Measurements from ENCODE around the gene ANKRD40CL. TPM values are rescaled to one million over a fixed set of nuclear protein-coding genes. Genes with fewer than 3 reads are reported as not detected.

The ANKRD40CL gene
- total and polyA plus RNA-seq, 9 of the 15 experiments (the other 6 are each of a cell fraction or from before 2014, with no cell fraction given) = not detected

DNA sequence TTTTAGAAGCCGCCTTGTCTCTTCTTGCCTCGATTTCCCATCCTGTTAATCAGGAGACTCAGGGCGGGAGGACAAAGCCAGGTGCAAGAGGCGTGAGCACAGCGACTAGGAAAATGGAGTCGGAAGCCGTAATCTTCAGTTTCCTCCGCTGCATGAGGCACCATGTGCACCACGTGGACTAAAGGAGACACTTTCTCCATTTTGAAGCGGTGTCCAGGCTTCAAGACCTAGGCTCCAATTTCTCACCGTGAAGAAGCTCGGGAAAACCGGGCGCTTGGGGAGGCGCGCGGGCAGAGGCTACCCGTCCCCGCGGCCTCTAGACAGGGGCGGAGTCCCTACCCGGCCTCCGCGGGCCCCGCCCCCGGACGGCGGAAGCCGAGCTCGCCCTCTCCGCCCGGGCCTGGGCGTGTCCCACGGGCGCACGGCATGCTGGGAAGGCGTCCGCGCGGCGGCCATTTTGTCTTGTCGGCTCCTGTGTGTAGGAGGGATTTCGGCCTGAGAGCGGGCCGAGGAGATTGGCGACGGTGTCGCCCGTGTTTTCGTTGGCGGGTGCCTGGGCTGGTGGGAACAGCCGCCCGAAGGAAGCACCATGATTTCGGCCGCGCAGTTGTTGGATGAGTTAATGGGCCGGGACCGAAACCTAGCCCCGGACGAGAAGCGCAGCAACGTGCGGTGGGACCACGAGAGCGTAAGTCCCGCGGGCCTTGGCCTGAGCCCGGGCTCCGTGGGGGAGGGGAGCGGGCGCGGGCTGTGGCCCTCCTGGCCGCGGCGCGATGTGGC, 48.0 kb downstream of the ANKRD40CL start, which contains the start of gene LUC7L3 (continued):
- TF ChIP-seq ZNF324 (CRISPR knock-in tag; IDR thresholded peaks at IDR 0.05) (no peak), NR2C1 (IDR thresholded peaks at IDR 0.05) (no peak), NR2C1 (tag; IDR thresholded peaks at IDR 0.05) (0 out of 2 replicates have a peak, but pooled peaks have one; percentile 25), PTBP1 (IDR thresholded peaks at IDR 0.05; ENCODE audit: low read depth, low read length) (no peak), SOX6 (IDR thresholded peaks at IDR 0.05) (0 out of 2 replicates have a peak, but pooled peaks have one; percentile 32), SIX5 (IDR thresholded peaks at IDR 0.05; ENCODE audit: borderline replicate concordance in 1 of 2, insufficient read depth in 1 of 2, low read depth in 1 of 2, low read length in 2 of 2) (no peak), ZFP1 (CRISPR knock-in tag; IDR thresholded peaks at IDR 0.05) (no peak), PHTF2 (CRISPR knock-in tag; IDR thresholded peaks at IDR 0.05) (no peak), TCF7 (IDR thresholded peaks at IDR 0.05; ENCODE audit: borderline replicate concordance) (no peak), RBM25 (IDR thresholded peaks at IDR 0.05; ENCODE audit: low read depth, low read length, severe bottlenecking) (peak; percentile 83), NFIX (CRISPR knock-in tag; IDR thresholded peaks at IDR 0.05; ENCODE audit: low read depth) (no peak), KHSRP (IDR thresholded peaks at IDR 0.05) (no peak), ARNT (IDR thresholded peaks at IDR 0.05) (peak in 1 of 2 experiments; percentile 40; a peak in 1 of 4 replicates), U2AF2 (optimal IDR thresholded peaks at IDR 0.05; ENCODE audit: low read depth, low read length) (no peak), RBFOX2 (IDR thresholded peaks at IDR 0.05; ENCODE audit: low read depth, low read length) (peak; percentile 100)
- TF ChIP-seq, protein P1, sequence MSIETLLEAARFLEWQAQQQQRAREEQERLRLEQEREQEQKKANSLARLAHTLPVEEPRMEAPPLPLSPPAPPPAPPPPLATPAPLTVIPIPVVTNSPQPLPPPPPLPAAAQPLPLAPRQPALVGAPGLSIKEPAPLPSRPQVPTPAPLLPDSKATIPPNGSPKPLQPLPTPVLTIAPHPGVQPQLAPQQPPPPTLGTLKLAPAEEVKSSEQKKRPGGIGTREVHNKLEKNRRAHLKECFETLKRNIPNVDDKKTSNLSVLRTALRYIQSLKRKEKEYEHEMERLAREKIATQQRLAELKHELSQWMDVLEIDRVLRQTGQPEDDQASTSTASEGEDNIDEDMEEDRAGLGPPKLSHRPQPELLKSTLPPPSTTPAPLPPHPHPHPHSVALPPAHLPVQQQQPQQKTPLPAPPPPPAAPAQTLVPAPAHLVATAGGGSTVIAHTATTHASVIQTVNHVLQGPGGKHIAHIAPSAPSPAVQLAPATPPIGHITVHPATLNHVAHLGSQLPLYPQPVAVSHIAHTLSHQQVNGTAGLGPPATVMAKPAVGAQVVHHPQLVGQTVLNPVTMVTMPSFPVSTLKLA (conservative IDR thresholded peaks at IDR 0.05) = peak; percentile 76 to 92
- TF ChIP-seq, protein P2, sequence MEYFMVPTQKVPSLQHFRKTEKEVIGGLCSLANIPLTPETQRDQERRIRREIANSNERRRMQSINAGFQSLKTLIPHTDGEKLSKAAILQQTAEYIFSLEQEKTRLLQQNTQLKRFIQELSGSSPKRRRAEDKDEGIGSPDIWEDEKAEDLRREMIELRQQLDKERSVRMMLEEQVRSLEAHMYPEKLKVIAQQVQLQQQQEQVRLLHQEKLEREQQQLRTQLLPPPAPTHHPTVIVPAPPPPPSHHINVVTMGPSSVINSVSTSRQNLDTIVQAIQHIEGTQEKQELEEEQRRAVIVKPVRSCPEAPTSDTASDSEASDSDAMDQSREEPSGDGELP (CRISPR knock-in tag; IDR thresholded peaks at IDR 0.05; ENCODE audit: borderline replicate concordance) = peak; percentile 42; the same call in 1 of the 2 replicates
- TF ChIP-seq, protein P3, sequence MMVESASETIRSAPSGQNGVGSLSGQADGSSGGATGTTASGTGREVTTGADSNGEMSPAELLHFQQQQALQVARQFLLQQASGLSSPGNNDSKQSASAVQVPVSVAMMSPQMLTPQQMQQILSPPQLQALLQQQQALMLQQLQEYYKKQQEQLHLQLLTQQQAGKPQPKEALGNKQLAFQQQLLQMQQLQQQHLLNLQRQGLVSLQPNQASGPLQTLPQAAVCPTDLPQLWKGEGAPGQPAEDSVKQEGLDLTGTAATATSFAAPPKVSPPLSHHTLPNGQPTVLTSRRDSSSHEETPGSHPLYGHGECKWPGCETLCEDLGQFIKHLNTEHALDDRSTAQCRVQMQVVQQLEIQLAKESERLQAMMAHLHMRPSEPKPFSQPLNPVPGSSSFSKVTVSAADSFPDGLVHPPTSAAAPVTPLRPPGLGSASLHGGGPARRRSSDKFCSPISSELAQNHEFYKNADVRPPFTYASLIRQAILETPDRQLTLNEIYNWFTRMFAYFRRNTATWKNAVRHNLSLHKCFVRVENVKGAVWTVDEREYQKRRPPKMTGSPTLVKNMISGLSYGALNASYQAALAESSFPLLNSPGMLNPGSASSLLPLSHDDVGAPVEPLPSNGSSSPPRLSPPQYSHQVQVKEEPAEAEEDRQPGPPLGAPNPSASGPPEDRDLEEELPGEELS (CRISPR knock-in tag; IDR thresholded peaks at IDR 0.05; ENCODE audit: borderline replicate concordance) = 0 out of 2 replicates have a peak, but pooled peaks have one; percentile 26
- TF ChIP-seq, protein P4, sequence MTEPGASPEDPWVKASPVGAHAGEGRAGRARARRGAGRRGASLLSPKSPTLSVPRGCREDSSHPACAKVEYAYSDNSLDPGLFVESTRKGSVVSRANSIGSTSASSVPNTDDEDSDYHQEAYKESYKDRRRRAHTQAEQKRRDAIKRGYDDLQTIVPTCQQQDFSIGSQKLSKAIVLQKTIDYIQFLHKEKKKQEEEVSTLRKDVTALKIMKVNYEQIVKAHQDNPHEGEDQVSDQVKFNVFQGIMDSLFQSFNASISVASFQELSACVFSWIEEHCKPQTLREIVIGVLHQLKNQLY (CRISPR knock-in tag; conservative IDR thresholded peaks at IDR 0.05) = no peak
- TF ChIP-seq, protein P5, sequence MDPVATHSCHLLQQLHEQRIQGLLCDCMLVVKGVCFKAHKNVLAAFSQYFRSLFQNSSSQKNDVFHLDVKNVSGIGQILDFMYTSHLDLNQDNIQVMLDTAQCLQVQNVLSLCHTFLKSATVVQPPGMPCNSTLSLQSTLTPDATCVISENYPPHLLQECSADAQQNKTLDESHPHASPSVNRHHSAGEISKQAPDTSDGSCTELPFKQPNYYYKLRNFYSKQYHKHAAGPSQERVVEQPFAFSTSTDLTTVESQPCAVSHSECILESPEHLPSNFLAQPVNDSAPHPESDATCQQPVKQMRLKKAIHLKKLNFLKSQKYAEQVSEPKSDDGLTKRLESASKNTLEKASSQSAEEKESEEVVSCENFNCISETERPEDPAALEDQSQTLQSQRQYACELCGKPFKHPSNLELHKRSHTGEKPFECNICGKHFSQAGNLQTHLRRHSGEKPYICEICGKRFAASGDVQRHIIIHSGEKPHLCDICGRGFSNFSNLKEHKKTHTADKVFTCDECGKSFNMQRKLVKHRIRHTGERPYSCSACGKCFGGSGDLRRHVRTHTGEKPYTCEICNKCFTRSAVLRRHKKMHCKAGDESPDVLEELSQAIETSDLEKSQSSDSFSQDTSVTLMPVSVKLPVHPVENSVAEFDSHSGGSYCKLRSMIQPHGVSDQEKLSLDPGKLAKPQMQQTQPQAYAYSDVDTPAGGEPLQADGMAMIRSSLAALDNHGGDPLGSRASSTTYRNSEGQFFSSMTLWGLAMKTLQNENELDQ (CRISPR knock-in tag; IDR thresholded peaks at IDR 0.05; ENCODE audit: borderline replicate concordance) = no peak

All from K562 (cell line).